SK-N-SH (cell line): ENCODE results near the gene HSP90AA1. TPM values are rescaled to one million over a fixed set of nuclear protein-coding genes. Genes with fewer than 3 reads are reported as not detected.

Experiments used
- CTCF ChIA-PET: fragments of 300-600, 350-600 bp; formaldehyde crosslinking; extraction: SDS; loops from one replicate; lab custom pipeline; 2021; lab: Yijun Ruan, JAX
- POLR2A ChIA-PET: fragments of 350-600 bp; sonication (Branson Sonifier 250); formaldehyde crosslinking; extraction: SDS; loops from one replicate; lab custom pipeline; 2020; ENCODE audit warnings: antibody characterized with exemption, inconsistent platforms; lab: Yijun Ruan, JAX
- DNase-seq: peaks from one replicate; pipeline ENCODE4 v3.0.0; 2012
- H2AFZ ChIP-seq: fragments of 200-600 bp; sonication (generic); 2 replicates; pipeline ENCODE4 v1.8.1; 2016; ENCODE audit warnings: antibody characterized with exemption, mild to moderate bottlenecking, low read depth
- H3F3A ChIP-seq: fragments of 200-600 bp; sonication (generic); replicated peaks from 2 replicates; pipeline ENCODE3; 2016; ENCODE audit warnings: antibody characterized with exemption, mild to moderate bottlenecking; ENCODE audit not compliant: insufficient read depth
- H3K27ac ChIP-seq, 2 experiments: fragments of 200-500 bp in 1 of 2; fragments of 200-600 bp in 1 of 2; sonication (Bioruptor generic) in 1 of 2; sonication (generic), shearing (Covaris generic) in 1 of 2; 2 replicates each; pipeline versions ENCODE4 v1.5.1 to v1.6.1; 2014 to 2016; ENCODE audit warnings: low read depth in 2 of 2, inconsistent platforms in 1 of 2, low read length in 1 of 2, mild to moderate bottlenecking in 1 of 2, mixed read lengths in 1 of 2
- H3K27me3 ChIP-seq: fragments of 200-600 bp; sonication (generic), shearing (Covaris generic); 2 replicates; pipeline ENCODE4 v1.6.1; 2016; ENCODE audit warnings: mixed run types; ENCODE audit not compliant: insufficient read depth
- H3K36me3 ChIP-seq, 2 experiments: fragments of 200-500 bp in 1 of 2; fragments of 200-600 bp in 1 of 2; sonication (Bioruptor generic) in 1 of 2; sonication (generic) in 1 of 2; replicated peaks in 1 of 2; 2 replicates each; pipeline versions ENCODE3 to v1.5.1; 2014 to 2016; ENCODE audit warnings: low read length in 1 of 2, mild to moderate bottlenecking in 1 of 2; ENCODE audit not compliant: insufficient read depth in 2 of 2, control insufficient read depth in 1 of 2
- H3K4me1 ChIP-seq, 2 experiments: fragments of 200-500 bp in 1 of 2; fragments of 200-600 bp in 1 of 2; sonication (Bioruptor generic) in 1 of 2; sonication (generic), shearing (Covaris generic) in 1 of 2; 2 replicates each; pipeline versions ENCODE4 v1.5.1 to v1.6.1; 2014 to 2016; ENCODE audit warnings: low read depth in 1 of 2, low read length in 1 of 2, mixed run types in 1 of 2; ENCODE audit not compliant: insufficient read depth in 2 of 2, control insufficient read depth in 1 of 2
- H3K4me2 ChIP-seq: fragments of 200-600 bp; sonication (generic), shearing (Covaris generic); 2 replicates; pipeline ENCODE4 v1.6.1; 2017; ENCODE audit warnings: mixed run types
- H3K4me3 ChIP-seq, 2 experiments: fragments of 200-500 bp in 1 of 2; fragments of 200-600 bp in 1 of 2; sonication (Bioruptor generic) in 1 of 2; sonication (generic), shearing (Covaris generic) in 1 of 2; 2 replicates each; pipeline versions ENCODE4 v1.5.1 to v1.8.1; 2014 to 2016; ENCODE audit warnings: low read depth in 2 of 2, inconsistent platforms in 1 of 2, low read length in 1 of 2, mild to moderate bottlenecking in 1 of 2, mixed read lengths in 1 of 2, moderate library complexity in 1 of 2
- H3K79me2 ChIP-seq: fragments of 200-600 bp; sonication (generic); 2 replicates; pipeline ENCODE4 v1.8.1; 2017; ENCODE audit warnings: mild to moderate bottlenecking; ENCODE audit not compliant: insufficient read depth
- H3K9ac ChIP-seq: fragments of 200-600 bp; sonication (generic); 2 replicates; pipeline ENCODE4 v1.6.1; 2017; ENCODE audit warnings: mixed run types
- H3K9me2 ChIP-seq: fragments of 200-600 bp; sonication (generic); 2 replicates; pipeline ENCODE4 v1.6.1; 2017; ENCODE audit warnings: mixed run types
- H3K9me3 ChIP-seq: fragments of 200-600 bp; sonication (generic); 2 replicates; pipeline ENCODE4 v1.6.1; 2017; ENCODE audit warnings: mixed run types, mild to moderate bottlenecking, moderate library complexity
- H4K20me1 ChIP-seq: fragments of 200-600 bp; sonication (generic); 2 replicates; pipeline ENCODE4 v1.6.1; 2017; ENCODE audit warnings: mild to moderate bottlenecking, mixed run types; ENCODE audit not compliant: insufficient read depth
- ELF1 ChIP-seq: IDR thresholded peaks from 2 replicates; pipeline ENCODE4 v1.4.0; 2012
- EZH2phosphoT487 ChIP-seq: fragments of 200-600 bp; sonication (generic); IDR thresholded peaks from 2 replicates; pipeline ENCODE4 v1.6.1; 2017; ENCODE audit warnings: low read depth, mixed run types, mild to moderate bottlenecking, antibody characterized with exemption, moderate library complexity, borderline replicate concordance
- FOSL2 ChIP-seq: IDR thresholded peaks from 2 replicates; pipeline ENCODE4 v1.4.0; 2012; ENCODE audit warnings: low read depth, mild to moderate bottlenecking, moderate library complexity, borderline replicate concordance
- FOXJ3 ChIP-seq: sonication (generic); formaldehyde crosslinking; IDR thresholded peaks from 2 replicates; pipeline ENCODE4 v1.5.1; 2020; ENCODE audit warnings: mild to moderate bottlenecking, missing genetic modification reagents
- GABPA ChIP-seq: IDR thresholded peaks from 2 replicates; pipeline ENCODE4 v1.4.0; 2012; ENCODE audit warnings: low read depth, mild to moderate bottlenecking
- GATA2 ChIP-seq: sonication (generic); formaldehyde crosslinking; IDR thresholded peaks from 2 replicates; pipeline ENCODE4 v1.5.0; 2020; ENCODE audit warnings: mild to moderate bottlenecking, missing genetic modification reagents
- JUND ChIP-seq: IDR thresholded peaks from 2 replicates; pipeline ENCODE4 v1.4.0; 2012
- NFIC ChIP-seq: IDR thresholded peaks from 2 replicates; pipeline ENCODE4 v1.4.0; 2012; ENCODE audit warnings: borderline replicate concordance
- POLR2AphosphoS5 ChIP-seq: IDR thresholded peaks from 2 replicates; pipeline ENCODE4 v1.6.1; 2012; ENCODE audit warnings: low read depth, low read length
- RAD21 ChIP-seq: IDR thresholded peaks from 2 replicates; pipeline ENCODE4 v1.6.1; 2012; ENCODE audit warnings: mild to moderate bottlenecking, low read length
- RCOR1 ChIP-seq: fragments of 150-350 bp; IDR thresholded peaks from 2 replicates; pipeline ENCODE4 v1.6.1; 2017; ENCODE audit warnings: antibody characterized with exemption, low read length
- SIN3A ChIP-seq: IDR thresholded peaks from 2 replicates; pipeline ENCODE4 v1.6.1; 2012; ENCODE audit warnings: low read depth, mild to moderate bottlenecking, low read length, moderate library complexity, borderline replicate concordance
- TAF1 ChIP-seq: IDR thresholded peaks from 2 replicates; pipeline ENCODE4 v1.6.1; 2012; ENCODE audit warnings: low read depth, mild to moderate bottlenecking, low read length, moderate library complexity, borderline replicate concordance
- TCF12 ChIP-seq: IDR thresholded peaks from 2 replicates; pipeline ENCODE4 v1.4.0; 2012
- TEAD4 ChIP-seq: IDR thresholded peaks from 2 replicates; pipeline ENCODE4 v1.4.0; 2012; ENCODE audit warnings: mild to moderate bottlenecking, borderline replicate concordance; ENCODE audit not compliant: insufficient read depth
- YY1 ChIP-seq: IDR thresholded peaks from 2 replicates; pipeline ENCODE4 v1.4.0; 2012; ENCODE audit warnings: low read depth, mild to moderate bottlenecking
- polyA plus RNA-seq, 3 experiments: library from polyadenylated mRNA; depleted of rRNA; stranded (reverse); fragments of >200 nt; gene quantifications; 2 replicates each; pipeline ENCODE4 v1.2.3, GENCODE V29; 2012
- TF ChIP-seq, protein P1 (sequence below): fragments of 150-350 bp; IDR thresholded peaks from 2 replicates; pipeline ENCODE4 v1.6.1; 2017; ENCODE audit warnings: antibody characterized with exemption, low read length, low read depth, borderline replicate concordance
- TF ChIP-seq, protein P2 (sequence below): IDR thresholded peaks from 2 replicates; pipeline ENCODE4 v1.4.0; 2012; ENCODE audit warnings: low read depth, borderline replicate concordance
- TF ChIP-seq, protein P3 (sequence below): fragments of 150-350 bp; IDR thresholded peaks from 2 replicates; pipeline ENCODE4 v1.6.1; 2016; ENCODE audit warnings: mild to moderate bottlenecking, low read depth, low read length
- TF ChIP-seq, protein P4 (sequence below): IDR thresholded peaks from 2 replicates; pipeline ENCODE4 v1.6.1; 2012; ENCODE audit warnings: mild to moderate bottlenecking, low read depth, low read length, moderate library complexity

HSP90AA1 gene
- polyA plus RNA-seq, 1 of the 3 experiments (the other 2 are of a cell fraction): 269 TPM

DNA sequence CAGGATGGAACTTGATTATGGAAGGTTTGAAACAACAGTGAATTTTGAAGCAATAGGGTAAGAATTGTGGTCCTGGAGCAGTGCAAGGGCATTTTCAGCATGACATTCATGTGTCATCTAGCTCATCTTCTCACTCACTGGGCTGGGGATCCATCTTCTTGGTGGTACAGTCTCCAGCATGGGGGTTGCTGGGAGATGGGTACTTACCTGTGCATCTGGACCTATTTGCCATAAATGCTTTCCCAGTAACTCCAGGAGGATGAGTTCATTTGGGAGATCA lies 7.2 kb downstream of the HSP90AA1 start:
- no peak overlapping the region for H3K27ac ChIP-seq
- no peak overlapping the region for H3K9ac ChIP-seq
- peaks cover 55% of the 10 kb centered on the region for H3F3A ChIP-seq
- no peaks in the 10 kb centered on the region for H3K9me2 ChIP-seq
- TF ChIP-seq GABPA (no peak), FOSL2 (no peak), YY1 (no peak), TEAD4 (no peak), POLR2AphosphoS5 (no peak), FOXJ3 (CRISPR knock-in tag) (no peak), ELF1 (no peak), NFIC (no peak), JUND (no peak), TCF12 (no peak), EZH2phosphoT487 (no peak), TAF1 (no peak), RAD21 (no peak), RCOR1 (no peak), GATA2 (CRISPR knock-in tag) (no peak), SIN3A (no peak)
- TF ChIP-seq, protein P1, sequence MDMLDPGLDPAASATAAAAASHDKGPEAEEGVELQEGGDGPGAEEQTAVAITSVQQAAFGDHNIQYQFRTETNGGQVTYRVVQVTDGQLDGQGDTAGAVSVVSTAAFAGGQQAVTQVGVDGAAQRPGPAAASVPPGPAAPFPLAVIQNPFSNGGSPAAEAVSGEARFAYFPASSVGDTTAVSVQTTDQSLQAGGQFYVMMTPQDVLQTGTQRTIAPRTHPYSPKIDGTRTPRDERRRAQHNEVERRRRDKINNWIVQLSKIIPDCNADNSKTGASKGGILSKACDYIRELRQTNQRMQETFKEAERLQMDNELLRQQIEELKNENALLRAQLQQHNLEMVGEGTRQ: no peak
- TF ChIP-seq, protein P2, sequence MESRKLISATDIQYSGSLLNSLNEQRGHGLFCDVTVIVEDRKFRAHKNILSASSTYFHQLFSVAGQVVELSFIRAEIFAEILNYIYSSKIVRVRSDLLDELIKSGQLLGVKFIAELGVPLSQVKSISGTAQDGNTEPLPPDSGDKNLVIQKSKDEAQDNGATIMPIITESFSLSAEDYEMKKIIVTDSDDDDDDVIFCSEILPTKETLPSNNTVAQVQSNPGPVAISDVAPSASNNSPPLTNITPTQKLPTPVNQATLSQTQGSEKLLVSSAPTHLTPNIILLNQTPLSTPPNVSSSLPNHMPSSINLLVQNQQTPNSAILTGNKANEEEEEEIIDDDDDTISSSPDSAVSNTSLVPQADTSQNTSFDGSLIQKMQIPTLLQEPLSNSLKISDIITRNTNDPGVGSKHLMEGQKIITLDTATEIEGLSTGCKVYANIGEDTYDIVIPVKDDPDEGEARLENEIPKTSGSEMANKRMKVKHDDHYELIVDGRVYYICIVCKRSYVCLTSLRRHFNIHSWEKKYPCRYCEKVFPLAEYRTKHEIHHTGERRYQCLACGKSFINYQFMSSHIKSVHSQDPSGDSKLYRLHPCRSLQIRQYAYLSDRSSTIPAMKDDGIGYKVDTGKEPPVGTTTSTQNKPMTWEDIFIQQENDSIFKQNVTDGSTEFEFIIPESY: no peak
- TF ChIP-seq, protein P3, sequence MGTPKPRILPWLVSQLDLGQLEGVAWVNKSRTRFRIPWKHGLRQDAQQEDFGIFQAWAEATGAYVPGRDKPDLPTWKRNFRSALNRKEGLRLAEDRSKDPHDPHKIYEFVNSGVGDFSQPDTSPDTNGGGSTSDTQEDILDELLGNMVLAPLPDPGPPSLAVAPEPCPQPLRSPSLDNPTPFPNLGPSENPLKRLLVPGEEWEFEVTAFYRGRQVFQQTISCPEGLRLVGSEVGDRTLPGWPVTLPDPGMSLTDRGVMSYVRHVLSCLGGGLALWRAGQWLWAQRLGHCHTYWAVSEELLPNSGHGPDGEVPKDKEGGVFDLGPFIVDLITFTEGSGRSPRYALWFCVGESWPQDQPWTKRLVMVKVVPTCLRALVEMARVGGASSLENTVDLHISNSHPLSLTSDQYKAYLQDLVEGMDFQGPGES: no peak
- TF ChIP-seq, protein P4, sequence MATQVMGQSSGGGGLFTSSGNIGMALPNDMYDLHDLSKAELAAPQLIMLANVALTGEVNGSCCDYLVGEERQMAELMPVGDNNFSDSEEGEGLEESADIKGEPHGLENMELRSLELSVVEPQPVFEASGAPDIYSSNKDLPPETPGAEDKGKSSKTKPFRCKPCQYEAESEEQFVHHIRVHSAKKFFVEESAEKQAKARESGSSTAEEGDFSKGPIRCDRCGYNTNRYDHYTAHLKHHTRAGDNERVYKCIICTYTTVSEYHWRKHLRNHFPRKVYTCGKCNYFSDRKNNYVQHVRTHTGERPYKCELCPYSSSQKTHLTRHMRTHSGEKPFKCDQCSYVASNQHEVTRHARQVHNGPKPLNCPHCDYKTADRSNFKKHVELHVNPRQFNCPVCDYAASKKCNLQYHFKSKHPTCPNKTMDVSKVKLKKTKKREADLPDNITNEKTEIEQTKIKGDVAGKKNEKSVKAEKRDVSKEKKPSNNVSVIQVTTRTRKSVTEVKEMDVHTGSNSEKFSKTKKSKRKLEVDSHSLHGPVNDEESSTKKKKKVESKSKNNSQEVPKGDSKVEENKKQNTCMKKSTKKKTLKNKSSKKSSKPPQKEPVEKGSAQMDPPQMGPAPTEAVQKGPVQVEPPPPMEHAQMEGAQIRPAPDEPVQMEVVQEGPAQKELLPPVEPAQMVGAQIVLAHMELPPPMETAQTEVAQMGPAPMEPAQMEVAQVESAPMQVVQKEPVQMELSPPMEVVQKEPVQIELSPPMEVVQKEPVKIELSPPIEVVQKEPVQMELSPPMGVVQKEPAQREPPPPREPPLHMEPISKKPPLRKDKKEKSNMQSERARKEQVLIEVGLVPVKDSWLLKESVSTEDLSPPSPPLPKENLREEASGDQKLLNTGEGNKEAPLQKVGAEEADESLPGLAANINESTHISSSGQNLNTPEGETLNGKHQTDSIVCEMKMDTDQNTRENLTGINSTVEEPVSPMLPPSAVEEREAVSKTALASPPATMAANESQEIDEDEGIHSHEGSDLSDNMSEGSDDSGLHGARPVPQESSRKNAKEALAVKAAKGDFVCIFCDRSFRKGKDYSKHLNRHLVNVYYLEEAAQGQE: no peak
- CTCF ChIA-PET: no interaction called here
- no peaks in the 10 kb centered on the region for H3K9me3 ChIP-seq
- DNase-seq: no peak
- peaks cover 30% of the 10 kb centered on the region for H3K79me2 ChIP-seq
- H3K4me3 ChIP-seq: no peak overlapping the region
- H3K4me1 ChIP-seq: peaks cover 9 to 19% of the 10 kb centered on the region in 2 experiments
- H3K4me2 ChIP-seq: no peak overlapping the region
- H2AFZ ChIP-seq: no peak overlapping the region
- H3K27me3 ChIP-seq: no peaks in the 10 kb centered on the region
- POLR2A ChIA-PET: no interaction called here
- H3K36me3 ChIP-seq: peaks cover 51 to 58% of the 10 kb centered on the region in 2 experiments
- peaks cover 32% of the 10 kb centered on the region for H4K20me1 ChIP-seq
